T-cell (primary cell): ENCODE results near the gene LRIT3. TPM values are rescaled to one million over a fixed set of nuclear protein-coding genes. Genes with fewer than 3 reads are reported as not detected.

Experiments used
- ATAC-seq, 4 experiments: fragments of 200-7000 bp in 3 of 4; fragments of 150-1000 bp in 1 of 4; cut with Tn5 transposase; replicated peaks in 1 of 4; 1 replicate in 3 of 4; 2 replicates in 1 of 4; pipeline ENCODE4 v1.10.0; 2021; ENCODE audit warnings: moderate library complexity in 3 of 4, mild to moderate bottlenecking in 2 of 4, moderate number of reproducible peaks in 1 of 4
- CTCF ChIA-PET, 2 donors: fragments of 300-600 bp; sonication (Branson Sonifier 250); formaldehyde crosslinking; loops; one replicate each; lab custom pipeline; 2022; ENCODE audit warnings: antibody characterized with exemption in 2 of 2; lab: Charles Lee
- POLR2A ChIA-PET, 2 donors: fragments of 300-600 bp; sonication (Branson Sonifier 250); formaldehyde crosslinking; loops; one replicate each; lab custom pipeline; 2022; ENCODE audit warnings: antibody characterized with exemption in 2 of 2; lab: Charles Lee
- DNase-seq, 35 experiments: peaks; one replicate each; pipeline versions ENCODE4 v3.0.0 to v3.0.0-alpha.2; 2013 to 2023
- H3K27ac ChIP-seq: one replicate; pipeline ENCODE4 v1.5.1; 2013; ENCODE audit warnings: low read length
- H3K27me3 ChIP-seq, 2 experiments: replicated peaks in 1 of 2; 1 replicate in 1 of 2; 2 replicates in 1 of 2; pipeline versions ENCODE4 v1.6.1 to v1.7.0; 2013; ENCODE audit warnings: low read length in 1 of 2, mixed read lengths in 1 of 2; ENCODE audit not compliant: control insufficient read depth in 2 of 2, insufficient read depth in 2 of 2; ENCODE audit errors: extremely low read depth in 1 of 2
- H3K36me3 ChIP-seq, 2 donors: 1 replicate in 1 of 2; 2 replicates in 1 of 2; pipeline versions ENCODE4 v1.6.1 to v1.7.0; 2013; ENCODE audit warnings: low read length in 1 of 2; ENCODE audit not compliant: control insufficient read depth in 2 of 2, insufficient read depth in 1 of 2; ENCODE audit errors: extremely low read depth in 1 of 2
- H3K4me1 ChIP-seq, 2 experiments: 1 replicate in 1 of 2; 2 replicates in 1 of 2; pipeline versions ENCODE4 v1.6.1 to v1.7.0; 2013; ENCODE audit warnings: low read length in 2 of 2, mixed read lengths in 1 of 2; ENCODE audit not compliant: insufficient read depth in 2 of 2, control insufficient read depth in 1 of 2; ENCODE audit errors: extremely low read depth in 1 of 2
- H3K4me3 ChIP-seq, 2 donors: 1 replicate in 1 of 2; 2 replicates in 1 of 2; pipeline versions ENCODE4 v1.5.1 to v1.7.0; 2013; ENCODE audit warnings: mild to moderate bottlenecking in 2 of 2, low read length in 1 of 2, moderate library complexity in 1 of 2; ENCODE audit not compliant: control insufficient read depth in 1 of 2; ENCODE audit errors: extremely low read depth in 1 of 2
- H3K9me3 ChIP-seq: 2 replicates; pipeline ENCODE4 v1.7.0; 2013
- H3K27ac Mint-ChIP-seq, 2 donors: one replicate each; pipeline ENCODE4 v1.8.0; 2020 to 2021; ENCODE audit warnings: mild to moderate bottlenecking in 2 of 2, mixed read lengths in 2 of 2
- H3K27me3 Mint-ChIP-seq, 2 donors: one replicate each; pipeline ENCODE4 v1.8.0; 2021 to 2022; ENCODE audit warnings: mixed read lengths in 2 of 2
- H3K36me3 Mint-ChIP-seq: one replicate; pipeline ENCODE4 v1.8.0; 2021; ENCODE audit warnings: mixed read lengths
- H3K4me1 Mint-ChIP-seq, 3 donors: one replicate each; pipeline ENCODE4 v1.8.0; 2020 to 2022; ENCODE audit warnings: mixed read lengths in 3 of 3, mild to moderate bottlenecking in 1 of 3
- H3K4me3 Mint-ChIP-seq, 3 donors: one replicate each; pipeline ENCODE4 v1.8.0; 2020 to 2022; ENCODE audit warnings: mild to moderate bottlenecking in 3 of 3, mixed read lengths in 3 of 3, moderate library complexity in 3 of 3
- H3K9me3 Mint-ChIP-seq, 3 donors: one replicate each; pipeline ENCODE4 v1.8.0; 2020 to 2022; ENCODE audit warnings: mixed read lengths in 3 of 3
- WGBS: methylation state at CpG from one replicate; pipeline ENCODE4 v1.1.5; 2013; ENCODE audit warnings: missing lambda C conversion rate; ENCODE audit not compliant: insufficient coverage; 5-methylcytosine and 5-hydroxymethylcytosine counted together
- total RNA-seq, 35 experiments: library from RNA in 6 of 35; stranded (reverse) in 6 of 35; fragments of 120-200 nt in 1 of 35; gene quantifications; one replicate each; pipeline versions ENCODE4 v1.2.1 to v1.2.4 and lab custom pipeline; 2013 to 2026

Gene LRIT3
- total RNA-seq, 5 donors from 2014 or later (not counting 1 experiment from before 2014, with no cell fraction given): 0.12 to 0.41 (median 0.26) TPM

DNA sequence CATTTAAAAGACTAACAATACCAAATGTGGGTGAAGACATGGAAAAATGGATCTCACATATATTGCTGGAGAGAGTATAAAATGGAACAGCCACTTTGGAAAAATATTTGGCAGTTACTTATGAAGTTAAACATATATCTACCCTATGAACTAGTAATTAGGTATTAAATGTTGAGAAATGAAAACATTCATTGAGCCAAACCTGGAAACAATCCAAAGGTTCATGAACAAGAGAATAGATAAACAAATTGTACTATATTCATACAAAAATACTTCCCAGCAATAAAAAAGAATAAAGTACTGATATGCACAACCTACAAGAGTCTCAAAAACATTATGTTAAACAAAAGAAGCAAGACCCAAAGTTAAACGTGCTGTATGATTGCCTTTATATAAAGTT lies 60.8 kb downstream of the LRIT3 start:
- Mint-ChIP-seq H3K4me3 (no peak overlapping the region), H3K36me3 (no peaks in the 10 kb centered on the region), H3K27ac (no peak overlapping the region), H3K4me1 (no peaks in the 10 kb centered on the region), H3K27me3 (peaks cover 30 to 41% of the 10 kb centered on the region in 2 donors), H3K9me3 (no peaks in the 10 kb centered on the region)
- Histone ChIP-seq H3K4me1 (no peaks in the 10 kb centered on the region), H3K36me3 (no peaks in the 10 kb centered on the region), H3K27ac (no peak overlapping the region), H3K27me3 (peaks cover 0 to 7% of the 10 kb centered on the region in 2 experiments), H3K9me3 (no peaks in the 10 kb centered on the region), H3K4me3 (no peak overlapping the region)
- POLR2A ChIA-PET: no interaction called here
- DNase-seq (no peak), ATAC-seq (no peak)
- CTCF ChIA-PET: no interaction called here
- WGBS: no CpG with 5 or more reads among the region's 1 CpG

DNA sequence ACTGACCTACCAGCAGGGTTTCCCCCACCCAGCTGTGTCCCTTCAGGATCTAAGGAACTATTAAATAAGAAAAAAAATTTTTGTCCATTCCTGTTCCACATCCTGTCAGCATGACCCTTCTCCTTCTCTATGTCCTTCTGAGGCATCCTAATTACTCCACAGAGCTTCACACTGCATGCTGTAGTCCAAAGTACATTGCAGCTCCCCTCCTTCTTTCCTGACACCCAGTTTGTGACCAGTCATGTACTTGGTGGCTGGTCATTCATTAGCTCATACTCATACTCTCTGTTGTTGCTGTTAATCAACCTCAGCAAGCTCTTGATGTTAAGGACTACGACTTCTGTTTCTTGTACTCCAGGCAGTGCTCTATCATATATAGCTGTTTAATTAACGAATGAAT lies 62.3 kb downstream of the LRIT3 start:
- Histone ChIP-seq H3K4me1 (no peaks in the 10 kb centered on the region), H3K36me3 (no peaks in the 10 kb centered on the region), H3K4me3 (no peak overlapping the region), H3K27ac (no peak overlapping the region), H3K27me3 (peaks cover 0 to 6% of the 10 kb centered on the region in 2 experiments), H3K9me3 (no peaks in the 10 kb centered on the region)
- H3K4me1 Mint-ChIP-seq: no peaks in the 10 kb centered on the region
- ChIA-PET POLR2A (no interaction called here), CTCF (interaction anchor here in 1 of 2 donors (1.0 kb wide), 1 partner anchor 9 kb away, joined by 4 read pairs; no protein-coding TSS in a partner anchor)
- H3K27ac Mint-ChIP-seq: no peak overlapping the region
- H3K9me3 Mint-ChIP-seq: no peaks in the 10 kb centered on the region
- no peak for DNase-seq
- no peak for ATAC-seq
- H3K36me3 Mint-ChIP-seq: no peaks in the 10 kb centered on the region
- peaks cover 38 to 41% of the 10 kb centered on the region in 2 donors for H3K27me3 Mint-ChIP-seq
- no peak overlapping the region for H3K4me3 Mint-ChIP-seq
- no CpG with 5 or more reads among the region's 2 CpGs for WGBS

DNA sequence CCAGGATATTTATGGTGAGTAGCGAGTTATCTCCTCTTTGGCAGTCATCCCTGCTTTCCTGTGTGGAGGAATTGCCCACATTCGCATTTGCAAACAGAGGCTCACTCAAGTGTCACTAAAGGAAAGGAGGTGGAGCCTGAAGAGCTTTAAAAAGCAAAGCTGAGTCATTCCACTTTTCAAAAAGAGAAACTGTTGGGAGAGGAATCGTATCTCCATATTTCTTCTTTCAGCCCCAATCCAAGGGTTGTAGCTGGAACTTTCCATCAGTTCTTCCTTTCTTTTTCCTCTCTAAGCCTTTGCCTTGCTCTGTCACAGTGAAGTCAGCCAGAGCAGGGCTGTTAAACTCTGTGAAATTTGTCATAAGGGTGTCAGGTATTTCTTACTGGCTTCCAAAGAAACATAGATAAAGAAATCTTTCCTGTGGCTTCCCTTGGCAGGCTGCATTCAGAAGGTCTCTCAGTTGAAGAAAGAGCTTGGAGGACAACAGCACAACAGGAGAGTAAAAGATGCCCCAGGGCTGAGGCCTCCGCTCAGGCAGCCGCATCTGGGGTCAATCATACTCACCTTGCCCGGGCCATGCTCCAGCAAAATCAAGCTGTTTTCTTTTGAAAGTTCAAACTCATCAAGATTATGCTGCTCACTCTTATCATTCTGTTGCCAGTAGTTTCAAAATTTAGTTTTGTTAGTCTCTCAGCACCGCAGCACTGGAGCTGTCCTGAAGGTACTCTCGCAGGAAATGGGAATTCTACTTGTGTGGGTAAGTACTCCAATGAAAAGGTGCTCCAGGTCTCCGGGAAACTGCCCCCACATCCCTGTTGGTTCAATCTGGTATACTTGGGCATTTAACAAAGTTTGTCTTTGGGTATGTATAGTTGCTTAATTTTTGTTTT lies 65.0 kb downstream of the LRIT3 start, which contains the start of gene EGF:
Gene EGF, plus strand, starts transcription at position 178 of the 890 bp plus-strand sequence. Its CDS starts 453 bp downstream, at position 631.
- peaks cover 0 to 6% of the 10 kb centered on the region in 2 experiments for H3K27me3 ChIP-seq

DNA sequence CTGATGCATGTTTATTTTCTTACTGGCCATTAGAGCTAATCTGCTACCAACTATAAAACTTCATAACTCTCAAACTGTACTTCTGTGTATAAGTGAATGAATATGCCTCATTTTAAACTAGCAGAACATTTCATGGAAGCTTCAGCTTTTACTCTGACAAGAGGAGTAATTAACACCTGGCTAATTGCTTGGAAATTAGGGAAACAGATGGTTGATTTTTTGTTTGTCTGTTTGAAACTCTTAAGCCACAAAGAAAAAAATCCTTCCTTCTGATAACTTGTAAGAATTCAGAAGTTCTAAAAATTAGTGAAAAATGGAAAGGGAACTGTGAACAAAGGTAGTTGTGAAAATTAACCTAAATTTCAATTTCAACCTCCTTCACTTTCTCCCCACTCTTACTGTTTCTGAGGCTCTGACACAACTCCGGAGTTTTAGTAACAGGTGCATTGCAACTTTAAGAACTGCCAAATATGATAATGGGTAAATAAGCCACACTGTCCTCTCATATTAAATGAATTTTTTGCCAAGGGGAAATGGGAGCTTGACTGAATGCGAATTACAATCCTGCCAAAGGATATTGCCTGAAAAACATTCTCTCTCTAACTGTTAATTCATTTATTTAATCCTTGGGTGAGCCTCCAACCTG lies 65.8 kb downstream of the LRIT3 start:
- H3K27ac Mint-ChIP-seq: no peak overlapping the region

More for the DNA sequence above, 65.0 kb downstream of the LRIT3 start, which contains the start of gene EGF:
- Mint-ChIP-seq H3K27me3 (peaks cover 23 to 24% of the 10 kb centered on the region in 2 donors), H3K36me3 (no peaks in the 10 kb centered on the region), H3K4me3 (no peak within 1 kb of the TSS), H3K4me1 (no peaks in the 10 kb centered on the region), H3K9me3 (no peaks in the 10 kb centered on the region), H3K27ac (no peak within 1 kb of the TSS)
- no peak within 1 kb of the TSS for H3K27ac ChIP-seq
- no peak within 1 kb of the TSS for H3K4me3 ChIP-seq
- no peak for ATAC-seq
- CTCF ChIA-PET: no interaction called here
- 48% methylated on average over 4 of the region's 9 CpGs for WGBS
- POLR2A ChIA-PET: no interaction called here
- no peaks in the 10 kb centered on the region for H3K36me3 ChIP-seq
- H3K4me1 ChIP-seq: no peaks in the 10 kb centered on the region
- no peaks in the 10 kb centered on the region for H3K9me3 ChIP-seq
- DNase-seq: no peak

DNA sequence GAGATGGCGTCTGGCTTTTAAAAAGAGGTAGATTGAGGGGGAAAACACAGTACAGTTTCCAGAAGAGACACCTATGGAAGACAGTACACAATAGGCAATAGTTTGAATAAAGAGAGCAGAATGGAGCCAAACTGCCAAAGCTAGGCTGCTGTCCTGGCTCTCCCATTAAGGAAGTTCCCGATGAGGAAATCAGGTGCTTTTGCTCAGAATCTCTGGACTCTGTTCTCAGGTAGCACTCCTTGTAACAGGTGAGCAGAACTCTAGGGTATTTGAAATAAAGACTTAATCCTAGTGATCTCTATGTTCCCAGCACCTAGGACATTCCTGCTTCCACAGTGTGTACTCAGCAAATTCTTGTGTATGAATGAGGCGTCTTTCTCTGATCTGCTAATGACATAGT lies 66.4 kb downstream of the LRIT3 start:
- Mint-ChIP-seq H3K9me3 (no peaks in the 10 kb centered on the region), H3K27ac (no peak overlapping the region), H3K36me3 (no peaks in the 10 kb centered on the region), H3K4me1 (no peaks in the 10 kb centered on the region), H3K4me3 (no peak overlapping the region), H3K27me3 (peaks cover 23 to 24% of the 10 kb centered on the region in 2 donors)
- Histone ChIP-seq H3K4me3 (no peak overlapping the region), H3K4me1 (no peaks in the 10 kb centered on the region), H3K27ac (no peak overlapping the region), H3K9me3 (no peaks in the 10 kb centered on the region), H3K27me3 (peaks cover 0 to 6% of the 10 kb centered on the region in 2 experiments), H3K36me3 (no peaks in the 10 kb centered on the region)
- no peak for ATAC-seq
- CTCF ChIA-PET: no interaction called here
- DNase-seq: no peak
- WGBS: 67% methylated on average over 2 of the region's 3 CpGs
- POLR2A ChIA-PET: no interaction called here

More for the DNA sequence above, 65.8 kb downstream of the LRIT3 start:
- Histone ChIP-seq H3K27me3 (peaks cover 0 to 6% of the 10 kb centered on the region in 2 experiments), H3K36me3 (no peaks in the 10 kb centered on the region), H3K4me3 (no peak overlapping the region), H3K27ac (no peak overlapping the region), H3K9me3 (no peaks in the 10 kb centered on the region), H3K4me1 (no peaks in the 10 kb centered on the region)
- Mint-ChIP-seq H3K36me3 (no peaks in the 10 kb centered on the region), H3K4me1 (no peaks in the 10 kb centered on the region), H3K27me3 (peaks cover 23 to 24% of the 10 kb centered on the region in 2 donors), H3K4me3 (no peak overlapping the region), H3K9me3 (no peaks in the 10 kb centered on the region)
- POLR2A ChIA-PET: no interaction called here
- CTCF ChIA-PET: no interaction called here
- ATAC-seq (no peak), DNase-seq (no peak)
- no CpG with 5 or more reads among the region's 2 CpGs for WGBS

- no peak overlapping the region for H3K4me3 Mint-ChIP-seq
- CTCF ChIA-PET: no interaction called here
These were observed 67.6 kb downstream of the LRIT3 start for GRCh38 chr4:109915385-109916026.

More at GRCh38 chr4:109915385-109916026, 67.6 kb downstream of the LRIT3 start:
- ATAC-seq (no peak), DNase-seq (no peak)
- H3K9me3 ChIP-seq: no peaks in the 10 kb centered on the region
- H3K4me1 Mint-ChIP-seq: no peaks in the 10 kb centered on the region
- POLR2A ChIA-PET: no interaction called here
- H3K9me3 Mint-ChIP-seq: no peaks in the 10 kb centered on the region
- H3K27me3 Mint-ChIP-seq: peaks cover 20 to 24% of the 10 kb centered on the region in 2 donors
- no peaks in the 10 kb centered on the region for H3K4me1 ChIP-seq
- H3K36me3 ChIP-seq: no peaks in the 10 kb centered on the region
- no peak overlapping the region for H3K27ac ChIP-seq
- 90% methylated on average over 4 of the region's 8 CpGs for WGBS
- no peak overlapping the region for H3K27ac Mint-ChIP-seq
- H3K27me3 ChIP-seq: peaks cover 0 to 6% of the 10 kb centered on the region in 2 experiments
- H3K4me3 ChIP-seq: no peak overlapping the region
- no peaks in the 10 kb centered on the region for H3K36me3 Mint-ChIP-seq
